ENCODE data around the gene OR52E4.

DNA sequence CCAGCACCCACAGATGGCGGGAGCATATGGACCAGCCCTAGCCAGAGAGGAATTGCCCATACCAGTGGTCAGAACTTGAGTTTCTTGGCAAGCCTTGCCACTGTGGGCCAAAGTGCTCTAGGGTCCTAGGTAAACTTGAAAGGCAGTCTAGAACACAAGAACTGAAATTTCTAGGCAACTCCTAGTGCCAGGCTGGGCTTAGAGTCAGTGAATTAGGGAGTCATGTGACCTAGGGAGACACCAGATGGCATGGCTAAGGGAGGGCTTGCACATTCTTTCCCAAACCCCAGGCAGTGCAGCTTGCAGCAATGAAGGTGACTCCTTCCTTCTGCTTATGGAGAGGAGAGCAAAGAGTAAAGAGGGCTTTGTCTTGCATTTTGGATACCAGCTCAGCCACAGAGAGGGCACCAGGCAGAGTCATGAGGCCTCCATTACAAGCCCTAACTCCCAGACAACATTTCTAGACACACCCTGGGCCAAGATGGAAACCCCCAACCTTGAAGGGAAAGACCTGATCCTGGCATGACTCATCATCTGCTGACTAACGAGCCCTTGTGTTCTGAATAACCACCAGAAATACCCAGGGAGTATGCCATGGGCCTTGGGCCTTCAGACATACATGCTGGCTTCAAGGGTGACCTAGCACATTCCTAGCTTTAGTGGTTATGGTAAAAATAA is 42.5 kb downstream of the OR52E4 start:
- no peak for TF ChIP-seq CREM (IDR thresholded peaks at IDR 0.05; ENCODE audit: low read depth)
- TF ChIP-seq, protein P1, sequence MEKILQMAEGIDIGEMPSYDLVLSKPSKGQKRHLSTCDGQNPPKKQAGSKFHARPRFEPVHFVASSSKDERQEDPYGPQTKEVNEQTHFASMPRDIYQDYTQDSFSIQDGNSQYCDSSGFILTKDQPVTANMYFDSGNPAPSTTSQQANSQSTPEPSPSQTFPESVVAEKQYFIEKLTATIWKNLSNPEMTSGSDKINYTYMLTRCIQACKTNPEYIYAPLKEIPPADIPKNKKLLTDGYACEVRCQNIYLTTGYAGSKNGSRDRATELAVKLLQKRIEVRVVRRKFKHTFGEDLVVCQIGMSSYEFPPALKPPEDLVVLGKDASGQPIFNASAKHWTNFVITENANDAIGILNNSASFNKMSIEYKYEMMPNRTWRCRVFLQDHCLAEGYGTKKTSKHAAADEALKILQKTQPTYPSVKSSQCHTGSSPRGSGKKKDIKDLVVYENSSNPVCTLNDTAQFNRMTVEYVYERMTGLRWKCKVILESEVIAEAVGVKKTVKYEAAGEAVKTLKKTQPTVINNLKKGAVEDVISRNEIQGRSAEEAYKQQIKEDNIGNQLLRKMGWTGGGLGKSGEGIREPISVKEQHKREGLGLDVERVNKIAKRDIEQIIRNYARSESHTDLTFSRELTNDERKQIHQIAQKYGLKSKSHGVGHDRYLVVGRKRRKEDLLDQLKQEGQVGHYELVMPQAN (conservative IDR thresholded peaks at IDR 0.05): no peak

Data from GM12878 (cell line).